T-helper 9 cell (primary cell): ENCODE results near the gene PLK2.

Source experiments
- DNase-seq: peaks from one replicate; pipeline ENCODE4 v3.0.0-alpha.2; 2020

The PLK2 gene

GRCh38 chr5:58477760-58478376, 18.0 kb upstream of the PLK2 start:
- no peak for DNase-seq

GRCh38 chr5:58475404-58475803, 15.5 kb upstream of the PLK2 start:
- DNase-seq, result no peak

- DNase-seq, result no peak
Observed at GRCh38 chr5:58469896-58470295, 10.0 kb upstream of the PLK2 start.

- DNase-seq, result no peak
Observed at GRCh38 chr5:58466939-58467338, 7.1 kb upstream of the PLK2 start.

- peak; percentile 13 for DNase-seq
Observed at GRCh38 chr5:58462623-58463230, 2.8 kb upstream of the PLK2 start.

GRCh38 chr5:58462154-58462553, 2.3 kb upstream of the PLK2 start:
- no peak for DNase-seq

GRCh38 chr5:58460732-58461286, 923 bp upstream of the PLK2 start:
- DNase-seq, result peak; percentile 89

- no peak for DNase-seq
Observed at GRCh38 chr5:58459146-58460001, 512 bp downstream of the PLK2 start.

GRCh38 chr5:58458743-58459145, 1.1 kb downstream of the PLK2 start:
- no peak for DNase-seq

GRCh38 chr5:58458141-58458742, 1.6 kb downstream of the PLK2 start:
- DNase-seq, result no peak

GRCh38 chr5:58457050-58457449, 2.8 kb downstream of the PLK2 start:
- DNase-seq, result no peak

- no peak for DNase-seq
Observed at GRCh38 chr5:58456486-58456885, 3.4 kb downstream of the PLK2 start.

GRCh38 chr5:58456026-58456425, 3.9 kb downstream of the PLK2 start:
- no peak for DNase-seq

GRCh38 chr5:58455480-58455879, 4.4 kb downstream of the PLK2 start:
- no peak for DNase-seq

GRCh38 chr5:58455066-58455465, 4.8 kb downstream of the PLK2 start:
- DNase-seq, result no peak

- DNase-seq, result no peak
Observed at GRCh38 chr5:58454025-58454424, 5.9 kb downstream of the PLK2 start.

- no peak for DNase-seq
Observed at GRCh38 chr5:58453306-58453705, 6.6 kb downstream of the PLK2 start.

- DNase-seq, result no peak
Observed at GRCh38 chr5:58452566-58453258, 7.2 kb downstream of the PLK2 start.

- no peak for DNase-seq
Observed at GRCh38 chr5:58451732-58452565, 7.9 kb downstream of the PLK2 start.

GRCh38 chr5:58450811-58451629, 8.9 kb downstream of the PLK2 start:
- DNase-seq, result no peak

GRCh38 chr5:58450018-58450417, 9.9 kb downstream of the PLK2 start:
- DNase-seq, result no peak
